Gastroesophageal sphincter (tissue), 3 donors: ENCODE measurements around the gene FNIP2.

Source experiments
- POLR2A ChIP-seq, 2 donors: fragments of 450-650 bp; IDR thresholded peaks; one replicate each; pipeline ENCODE4 v1.6.1; 2017; ENCODE audit warnings: antibody characterized with exemption in 2 of 2, mild to moderate bottlenecking in 2 of 2, moderate library complexity in 1 of 2
- POLR2AphosphoS5 ChIP-seq: sonication (generic); formaldehyde crosslinking; IDR thresholded peaks from one replicate; pipeline ENCODE4 v1.6.1; 2017; ENCODE audit warnings: antibody characterized with exemption
- TF ChIP-seq, protein P1 (sequence below), 4 experiments: fragments of 200-600 bp in 2 of 4; fragments of 450-650 bp in 2 of 4; sonication (generic) in 1 of 4; IDR thresholded peaks; one replicate each; pipeline ENCODE4 v1.5.1; 2017 to 2019; ENCODE audit warnings: antibody characterized with exemption in 4 of 4, mild to moderate bottlenecking in 2 of 4, moderate library complexity in 2 of 4

DNA sequence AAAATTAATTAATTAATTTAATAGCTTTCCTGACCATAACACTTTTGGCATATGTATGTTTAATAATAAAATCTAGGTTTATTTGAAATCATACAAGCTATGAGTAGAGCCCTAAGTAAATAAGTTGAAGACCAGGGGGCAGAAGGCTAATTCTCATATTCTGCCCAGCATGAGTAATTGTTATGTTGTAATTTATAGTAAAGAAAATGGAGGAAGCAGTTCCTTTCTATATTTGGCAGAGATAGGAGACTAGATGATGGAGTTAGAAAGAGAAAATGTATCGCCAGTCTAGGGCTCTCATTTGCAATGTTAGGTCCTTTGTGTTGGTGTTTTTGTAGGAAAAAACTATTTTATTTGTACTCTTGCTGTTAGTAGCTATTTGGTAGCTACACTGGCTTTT, 89.1 kb downstream of the FNIP2 start:
- TF ChIP-seq, protein P1, sequence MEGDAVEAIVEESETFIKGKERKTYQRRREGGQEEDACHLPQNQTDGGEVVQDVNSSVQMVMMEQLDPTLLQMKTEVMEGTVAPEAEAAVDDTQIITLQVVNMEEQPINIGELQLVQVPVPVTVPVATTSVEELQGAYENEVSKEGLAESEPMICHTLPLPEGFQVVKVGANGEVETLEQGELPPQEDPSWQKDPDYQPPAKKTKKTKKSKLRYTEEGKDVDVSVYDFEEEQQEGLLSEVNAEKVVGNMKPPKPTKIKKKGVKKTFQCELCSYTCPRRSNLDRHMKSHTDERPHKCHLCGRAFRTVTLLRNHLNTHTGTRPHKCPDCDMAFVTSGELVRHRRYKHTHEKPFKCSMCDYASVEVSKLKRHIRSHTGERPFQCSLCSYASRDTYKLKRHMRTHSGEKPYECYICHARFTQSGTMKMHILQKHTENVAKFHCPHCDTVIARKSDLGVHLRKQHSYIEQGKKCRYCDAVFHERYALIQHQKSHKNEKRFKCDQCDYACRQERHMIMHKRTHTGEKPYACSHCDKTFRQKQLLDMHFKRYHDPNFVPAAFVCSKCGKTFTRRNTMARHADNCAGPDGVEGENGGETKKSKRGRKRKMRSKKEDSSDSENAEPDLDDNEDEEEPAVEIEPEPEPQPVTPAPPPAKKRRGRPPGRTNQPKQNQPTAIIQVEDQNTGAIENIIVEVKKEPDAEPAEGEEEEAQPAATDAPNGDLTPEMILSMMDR (IDR thresholded peaks at IDR 0.05), result no peak
- TF ChIP-seq POLR2A (IDR thresholded peaks at IDR 0.05) (no peak), POLR2AphosphoS5 (no peak)
